ENCODE measurements around the gene TMEM205.

TMEM205 gene

GRCh38 chr19:11378319-11379189 is 32.5 kb upstream of the TMEM205 start:
- Histone ChIP-seq H3K36me3 (no peaks in the 10 kb centered on the region), H3K27me3 (no peaks in the 10 kb centered on the region), H3K9me3 (no peaks in the 10 kb centered on the region), H3K4me3 (ENCODE audit: low read depth, low read length) (no peak overlapping the region), H3K4me1 (peaks cover 6% of the 10 kb centered on the region; the same call in 1 of the 2 replicates)
- DNase-seq: peak; percentile 84
- TF ChIP-seq CTCF (IDR thresholded peaks at IDR 0.05; ENCODE audit: low read depth, low read length): peak; percentile 84

- Histone ChIP-seq H3K9me3 (no peaks in the 10 kb centered on the region), H3K27me3 (no peaks in the 10 kb centered on the region), H3K4me1 (peaks cover 11% of the 10 kb centered on the region), H3K36me3 (no peaks in the 10 kb centered on the region), H3K4me3 (ENCODE audit: low read depth, low read length) (no peak overlapping the region)
- DNase-seq: no peak
- no peak for TF ChIP-seq CTCF (IDR thresholded peaks at IDR 0.05; ENCODE audit: low read depth, low read length)
These were observed 31.7 kb upstream of the TMEM205 start for GRCh38 chr19:11377756-11378155.

GRCh38 chr19:11377237-11377636 is 31.2 kb upstream of the TMEM205 start:
- Histone ChIP-seq H3K4me1 (peaks cover 11% of the 10 kb centered on the region), H3K4me3 (ENCODE audit: low read depth, low read length) (no peak overlapping the region), H3K9me3 (no peaks in the 10 kb centered on the region), H3K36me3 (no peaks in the 10 kb centered on the region), H3K27me3 (no peaks in the 10 kb centered on the region)
- DNase-seq: peak; percentile 37
- TF ChIP-seq CTCF (IDR thresholded peaks at IDR 0.05; ENCODE audit: low read depth, low read length): no peak

GRCh38 chr19:11375143-11375948 is 29.3 kb upstream of the TMEM205 start:
- Histone ChIP-seq H3K36me3 (no peaks in the 10 kb centered on the region), H3K27me3 (no peaks in the 10 kb centered on the region), H3K4me3 (ENCODE audit: low read depth, low read length) (peak overlapping the region; percentile 77), H3K9me3 (no peaks in the 10 kb centered on the region), H3K4me1 (peaks cover 11% of the 10 kb centered on the region)
- DNase-seq: peak; percentile 69
- TF ChIP-seq CTCF (IDR thresholded peaks at IDR 0.05; ENCODE audit: low read depth, low read length): no peak

- Histone ChIP-seq H3K4me3 (ENCODE audit: low read depth, low read length) (peak within 1 kb of the TSS; percentile 77), H3K27me3 (no peaks in the 10 kb centered on the region), H3K36me3 (no peaks in the 10 kb centered on the region), H3K9me3 (no peaks in the 10 kb centered on the region), H3K4me1 (peaks cover 11% of the 10 kb centered on the region)
- DNase-seq: peak; percentile 98
- TF ChIP-seq CTCF (IDR thresholded peaks at IDR 0.05; ENCODE audit: low read depth, low read length): no peak
These were observed 28.5 kb upstream of the TMEM205 start, which contains the start of gene SWSAP1 for GRCh38 chr19:11374433-11375142. Gene SWSAP1, plus strand, starts transcription at chr19:11374666. Its CDS starts 15 bp downstream, at chr19:11374681.

Data from BE2C (cell line).